Neural progenitor cell (in vitro differentiated cells): ENCODE results near the gene IFNA14.
"Not testable (repeated sequence)": the region's sequence is repeated elsewhere in the genome, so short reads cannot be mapped to it uniquely, and the experiment has no call there.

Experiments used
- CTCF ChIP-seq: fragments of 200-600 bp; sonication (generic); IDR thresholded peaks from 2 replicates; pipeline ENCODE4 v1.5.1; 2017; ENCODE audit warnings: antibody characterized with exemption, mild to moderate bottlenecking
- EZH2phosphoT487 ChIP-seq: fragments of 200-600 bp; sonication (generic); IDR thresholded peaks from 2 replicates; pipeline ENCODE4 v1.6.1; 2017; ENCODE audit warnings: antibody characterized with exemption

GRCh38 chr9:21207043-21207442, 32.8 kb downstream of the IFNA14 start, which contains the start of gene IFNA10:
- TF ChIP-seq CTCF, EZH2phosphoT487: not testable (repeated sequence)
